IPS-20b (cell line): Measurements from ENCODE around the gene PPP4R2.

Experiments used
- H3K27ac ChIP-seq: one replicate; pipeline ENCODE4 v1.5.1; 2013; ENCODE audit warnings: low read length
- H3K27me3 ChIP-seq: 2 replicates; pipeline ENCODE4 v1.6.1; 2013; ENCODE audit warnings: mild to moderate bottlenecking, low read length, inconsistent platforms; ENCODE audit not compliant: insufficient read depth
- H3K36me3 ChIP-seq: 2 replicates; pipeline ENCODE4 v1.6.1; 2013; ENCODE audit warnings: low read depth, mild to moderate bottlenecking, inconsistent platforms, low read length, moderate library complexity; ENCODE audit not compliant: insufficient read depth
- H3K4me1 ChIP-seq: 2 replicates; pipeline ENCODE4 v1.6.1; 2013; ENCODE audit warnings: mild to moderate bottlenecking, control low read depth, inconsistent platforms, low read length, moderate library complexity; ENCODE audit not compliant: insufficient read depth
- H3K4me3 ChIP-seq: 2 replicates; pipeline ENCODE4 v1.5.1; 2013; ENCODE audit warnings: mild to moderate bottlenecking, low read length, inconsistent platforms
- H3K9ac ChIP-seq: 2 replicates; pipeline ENCODE4 v1.6.1; 2013; ENCODE audit warnings: low read depth, mild to moderate bottlenecking, inconsistent platforms, low read length, moderate library complexity
- H3K9me3 ChIP-seq: 2 replicates; pipeline ENCODE4 v1.6.1; 2013; ENCODE audit warnings: mild to moderate bottlenecking, low read depth, low read length, inconsistent platforms; ENCODE audit not compliant: insufficient read depth

Gene PPP4R2

GRCh38 chr3:73072634-73073033 lies 76.0 kb downstream of the PPP4R2 start:
- no peaks in the 10 kb centered on the region for H3K27me3 ChIP-seq

GRCh38 chr3:73073091-73073707 lies 76.6 kb downstream of the PPP4R2 start:
- H3K36me3 ChIP-seq, result no peaks in the 10 kb centered on the region; the same call in 1 of the 2 replicates

More at GRCh38 chr3:73072634-73073033, 76.0 kb downstream of the PPP4R2 start:
- Histone ChIP-seq H3K36me3 (peaks cover 4% of the 10 kb centered on the region), H3K4me1 (peaks cover 15% of the 10 kb centered on the region), H3K9ac (no peak overlapping the region), H3K27ac (no peak overlapping the region), H3K4me3 (no peak overlapping the region), H3K9me3 (no peaks in the 10 kb centered on the region)

DNA sequence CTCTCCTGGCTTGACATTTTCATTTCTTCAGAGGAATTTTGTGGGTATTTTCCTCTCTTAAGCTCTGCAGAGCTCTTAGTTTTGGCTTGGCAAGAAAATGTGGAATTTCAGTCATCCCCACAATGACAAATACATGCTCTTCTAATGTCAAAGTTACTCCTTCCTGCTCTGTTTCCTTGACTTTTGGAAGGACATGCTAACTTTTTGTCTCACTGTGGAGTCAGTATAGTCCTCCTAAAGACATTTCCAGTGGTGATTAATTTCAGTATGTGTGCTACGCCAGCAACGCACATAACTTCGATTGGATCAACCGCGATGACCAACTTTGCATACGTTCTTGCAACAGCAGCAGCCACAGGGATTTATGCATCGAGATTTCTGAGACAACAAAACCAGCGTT lies 78.2 kb downstream of the PPP4R2 start:
- Histone ChIP-seq H3K4me3 (no peak overlapping the region), H3K9me3 (no peaks in the 10 kb centered on the region)

More at GRCh38 chr3:73073091-73073707, 76.6 kb downstream of the PPP4R2 start:
- Histone ChIP-seq H3K4me3 (no peak overlapping the region), H3K27me3 (no peaks in the 10 kb centered on the region), H3K27ac (no peak overlapping the region), H3K4me1 (peaks cover 15% of the 10 kb centered on the region), H3K9ac (no peak overlapping the region), H3K9me3 (no peaks in the 10 kb centered on the region)

GRCh38 chr3:73080216-73080966 lies 83.8 kb downstream of the PPP4R2 start:
- Histone ChIP-seq H3K4me3 (no peak overlapping the region), H3K4me1 (no peaks in the 10 kb centered on the region), H3K9me3 (no peaks in the 10 kb centered on the region), H3K36me3 (no peaks in the 10 kb centered on the region), H3K9ac (no peak overlapping the region), H3K27ac (no peak overlapping the region), H3K27me3 (no peaks in the 10 kb centered on the region)

More for the DNA sequence above, 78.2 kb downstream of the PPP4R2 start:
- Histone ChIP-seq H3K4me1 (peaks cover 15% of the 10 kb centered on the region), H3K36me3 (no peaks in the 10 kb centered on the region), H3K27me3 (no peaks in the 10 kb centered on the region), H3K27ac (no peak overlapping the region), H3K9ac (no peak overlapping the region)

GRCh38 chr3:73081140-73081539 lies 84.5 kb downstream of the PPP4R2 start:
- no peak overlapping the region for H3K4me3 ChIP-seq
- no peak overlapping the region for H3K9ac ChIP-seq
- H3K27me3 ChIP-seq, result no peaks in the 10 kb centered on the region

DNA sequence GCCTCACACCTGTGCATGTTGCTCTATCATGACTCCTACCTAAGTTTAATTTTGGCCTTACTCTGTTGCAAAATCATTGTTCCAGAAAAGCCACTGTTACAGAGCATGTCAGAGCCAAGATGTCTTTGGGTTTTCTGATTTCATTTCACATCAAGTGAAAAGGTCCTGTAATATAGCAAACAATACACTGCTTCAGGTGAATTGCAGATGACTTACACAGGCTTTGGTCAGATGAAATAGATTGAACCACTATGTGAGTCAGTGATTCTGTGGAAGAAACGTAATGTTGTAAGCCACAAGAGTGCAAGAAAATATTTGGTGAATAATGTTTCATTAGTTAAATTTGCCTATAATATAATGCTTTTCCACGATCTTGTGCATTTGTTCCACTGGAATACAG lies 87.6 kb downstream of the PPP4R2 start:
- Histone ChIP-seq H3K27me3 (no peaks in the 10 kb centered on the region), H3K36me3 (no peaks in the 10 kb centered on the region), H3K9me3 (no peaks in the 10 kb centered on the region), H3K4me3 (no peak overlapping the region), H3K4me1 (no peaks in the 10 kb centered on the region), H3K9ac (no peak overlapping the region), H3K27ac (no peak overlapping the region)

More at GRCh38 chr3:73081140-73081539, 84.5 kb downstream of the PPP4R2 start:
- Histone ChIP-seq H3K27ac (no peak overlapping the region), H3K9me3 (no peaks in the 10 kb centered on the region), H3K36me3 (no peaks in the 10 kb centered on the region), H3K4me1 (no peaks in the 10 kb centered on the region)

DNA sequence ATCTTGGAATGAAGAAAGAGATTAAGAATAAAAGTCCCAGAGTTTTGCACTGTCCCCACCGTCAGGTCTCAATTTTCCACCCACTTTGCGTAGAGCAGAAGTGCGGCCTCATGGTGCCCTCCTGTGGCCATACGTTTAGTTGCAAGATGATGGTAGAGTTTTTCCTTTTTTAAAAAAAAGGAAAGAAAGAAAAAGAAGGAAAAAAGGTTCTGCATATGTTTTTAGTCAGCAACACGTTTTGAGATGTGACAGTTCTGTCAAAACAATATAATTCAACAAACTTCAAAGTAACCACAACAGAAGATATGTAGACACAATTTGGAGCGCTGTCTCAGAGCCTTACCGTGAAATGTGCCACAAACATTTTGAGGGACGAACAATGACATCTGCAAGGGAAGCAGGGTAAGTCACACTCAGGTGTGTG lies 89.5 kb downstream of the PPP4R2 start:
- Histone ChIP-seq H3K4me3 (no peak overlapping the region), H3K9me3 (no peaks in the 10 kb centered on the region), H3K27me3 (no peaks in the 10 kb centered on the region), H3K4me1 (no peaks in the 10 kb centered on the region), H3K9ac (no peak overlapping the region), H3K36me3 (no peaks in the 10 kb centered on the region), H3K27ac (no peak overlapping the region)

GRCh38 chr3:73094129-73094528 lies 97.5 kb downstream of the PPP4R2 start:
- peaks cover 3% of the 10 kb centered on the region; the same call in 1 of the 2 replicates for H3K4me1 ChIP-seq
- no peak overlapping the region for H3K27ac ChIP-seq
- H3K36me3 ChIP-seq, result no peaks in the 10 kb centered on the region
- no peaks in the 10 kb centered on the region for H3K9me3 ChIP-seq
- H3K9ac ChIP-seq, result peak overlapping the region; percentile 12; the same call in 1 of the 2 replicates
- no peak overlapping the region for H3K4me3 ChIP-seq
- H3K27me3 ChIP-seq, result no peaks in the 10 kb centered on the region

DNA sequence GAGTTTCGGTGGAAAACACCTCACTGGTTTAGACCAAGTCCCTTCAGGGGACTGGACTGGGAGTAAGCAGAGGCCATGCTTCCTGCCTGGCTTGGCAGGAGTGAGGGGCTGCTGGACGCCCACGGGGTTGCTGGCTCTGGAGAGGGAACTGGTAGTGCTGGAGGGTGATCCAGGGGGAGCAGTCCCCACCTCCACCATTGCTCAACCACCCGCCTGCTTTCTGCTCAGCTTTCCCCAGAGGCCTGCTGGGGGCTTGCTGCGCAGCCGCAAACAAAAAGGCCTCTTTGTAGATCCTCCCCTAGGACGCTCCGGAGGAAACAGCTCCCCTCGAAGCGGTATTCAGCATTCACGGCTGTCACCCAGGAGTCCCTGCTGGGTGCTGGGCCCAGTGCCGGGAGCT lies 98.3 kb downstream of the PPP4R2 start:
- no peaks in the 10 kb centered on the region for H3K27me3 ChIP-seq
- H3K4me1 ChIP-seq, result peaks cover 3% of the 10 kb centered on the region; the same call in 1 of the 2 replicates
- no peak overlapping the region for H3K27ac ChIP-seq
- peak overlapping the region; percentile 22; the same call in 1 of the 2 replicates for H3K9ac ChIP-seq
- H3K4me3 ChIP-seq, result no peak overlapping the region; the same call in 1 of the 2 replicates
- H3K36me3 ChIP-seq, result no peaks in the 10 kb centered on the region
- no peaks in the 10 kb centered on the region for H3K9me3 ChIP-seq

DNA sequence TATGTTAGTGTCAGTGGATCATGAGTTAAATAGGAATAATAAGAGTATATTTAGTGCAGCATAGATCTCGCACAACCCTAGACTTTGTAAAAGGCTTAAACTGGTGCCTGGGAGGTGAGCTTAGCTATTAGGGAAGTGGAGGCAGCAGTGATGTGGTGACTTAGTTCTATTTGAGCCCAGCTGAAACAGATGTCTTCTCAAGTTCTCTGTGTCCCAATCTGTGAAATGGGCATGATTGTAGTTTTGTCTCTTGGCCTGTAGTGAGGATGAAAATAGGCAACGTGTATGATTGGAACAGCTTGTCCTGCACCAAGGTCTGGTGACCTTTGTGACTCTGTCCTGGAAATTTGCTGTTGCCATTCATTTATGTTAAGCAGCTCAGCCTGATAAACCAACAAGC lies 99.6 kb downstream of the PPP4R2 start:
- Histone ChIP-seq H3K9me3 (no peaks in the 10 kb centered on the region), H3K4me3 (no peak overlapping the region), H3K9ac (no peak overlapping the region), H3K36me3 (no peaks in the 10 kb centered on the region), H3K27me3 (no peaks in the 10 kb centered on the region), H3K27ac (no peak overlapping the region), H3K4me1 (peaks cover 3% of the 10 kb centered on the region; the same call in 1 of the 2 replicates)

DNA sequence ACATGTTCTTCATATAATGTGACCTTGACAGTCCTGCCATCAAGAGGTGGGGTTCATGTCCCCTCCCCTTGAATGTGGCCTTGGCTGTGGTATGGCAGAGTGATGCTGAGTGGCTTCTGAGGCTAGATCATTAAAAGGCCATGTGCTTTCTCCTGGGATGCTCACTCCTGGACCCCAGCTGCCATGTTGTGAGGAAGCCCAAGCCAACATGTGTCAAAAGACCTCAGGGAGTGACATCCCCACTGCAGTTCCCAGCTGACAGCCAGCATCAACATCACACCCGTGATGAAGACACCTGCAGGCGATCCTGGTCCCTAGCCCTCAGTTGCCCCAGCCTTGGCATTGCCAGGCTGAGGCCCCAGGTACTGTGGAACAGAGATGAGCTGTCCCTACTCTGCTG lies 101.4 kb downstream of the PPP4R2 start:
- Histone ChIP-seq H3K4me3 (no peak overlapping the region), H3K27me3 (no peaks in the 10 kb centered on the region), H3K9ac (no peak overlapping the region), H3K27ac (no peak overlapping the region), H3K9me3 (no peaks in the 10 kb centered on the region), H3K4me1 (peaks cover 3% of the 10 kb centered on the region; the same call in 1 of the 2 replicates), H3K36me3 (no peaks in the 10 kb centered on the region)

GRCh38 chr3:73098873-73099272 lies 102.3 kb downstream of the PPP4R2 start:
- H3K36me3 ChIP-seq, result no peaks in the 10 kb centered on the region

More at GRCh38 chr3:73098873-73099272, 102.3 kb downstream of the PPP4R2 start:
- Histone ChIP-seq H3K9me3 (no peaks in the 10 kb centered on the region), H3K4me1 (peaks cover 3% of the 10 kb centered on the region; the same call in 1 of the 2 replicates), H3K9ac (no peak overlapping the region), H3K27ac (no peak overlapping the region), H3K4me3 (no peak overlapping the region), H3K27me3 (no peaks in the 10 kb centered on the region)
